ENCODE results near the gene PHYKPL.

GRCh38 chr5:178278358-178279023 is 45.9 kb upstream of the PHYKPL start:
- TF ChIP-seq EZH2 (IDR thresholded peaks at IDR 0.05; ENCODE audit: borderline replicate concordance, insufficient read depth, low read depth, low read length, poor library complexity, severe bottlenecking) = no peak
- no peak for TF ChIP-seq CTCF (IDR thresholded peaks at IDR 0.05)

Measured in B cell (primary cell).